Frontal cortex (tissue), 4 donors: ENCODE data around the gene TLR1. TPM values are rescaled to one million over a fixed set of nuclear protein-coding genes. Genes with fewer than 3 reads are reported as not detected.

Experiments used
- DNase-seq, 2 donors: peaks; one replicate each; pipeline ENCODE4 v3.0.0; 2012; ENCODE audit warnings: low spot score in 2 of 2
- FAIRE-seq: peaks from 2 replicates; lab custom pipeline; 2012; peaks lifted over from hg19 to GRCh38; lab: Jason Lieb, UNC
- small RNA-seq: library from RNA; depleted of rRNA; stranded (forward); fragments of <200 nt; gene quantifications from one replicate; pipeline ENCODE3, GENCODE V24; 2014
- total RNA-seq: library from RNA; depleted of rRNA; stranded (reverse); fragments of >200 nt; gene quantifications from one replicate; pipeline ENCODE4 v1.2.3, GENCODE V29; 2014
- donor health status: control.
- donor health status: control.
- donor health status: control.

TLR1 gene
- total RNA-seq, 1 donor from 2014 or later = 2.0 TPM

- no peak for DNase-seq
- no peak for FAIRE-seq
Observed at GRCh38 chr4:38747629-38748028, 57.0 kb downstream of the TLR1 start.

Small RNA genes lying within 50 kb of the gene (small RNA-seq; reads per million reads assigned to genes)
- not detected for gene RNA5SP158

Other genes with a start within 250 kb of the TLR1 start
- gene KLF3, start 140.6 kb downstream of the TLR1 start, total RNA-seq = 12.2 TPM
- 1.6 TPM for gene TLR10, start 21.8 kb downstream of the TLR1 start, total RNA-seq
- gene TLR6, start 52.0 kb upstream of the TLR1 start, total RNA-seq = 1.2 TPM
- gene FAM114A1, start 63.0 kb upstream of the TLR1 start, total RNA-seq = 9.4 TPM
- 0.41 TPM for gene TMEM156, start 227.6 kb upstream of the TLR1 start, total RNA-seq